ENCODE measurements around the gene LMLN. TPM values are rescaled to one million over a fixed set of nuclear protein-coding genes. Genes with fewer than 3 reads are reported as not detected.

Gene LMLN
- polyA plus RNA-seq, 2 of the 4 experiments (the other 2 are of a cell fraction): 2.4 to 5.6 TPM

- no peak for DNase-seq (ENCODE audit: low read depth in 1 of 2, low spot score in 1 of 2)
- ChIA-PET CTCF (no interaction called here), POLR2A (no interaction called here)
- WGBS (ENCODE audit: missing lambda C conversion rate): 77% methylated on average over 4 of the region's 4 CpGs
- Histone ChIP-seq H3K27ac (no peak overlapping the region), H3K9me3 (no peaks in the 10 kb centered on the region), H3K4me2 (no peak overlapping the region), H3K4me1 (no peaks in the 10 kb centered on the region), H3K4me3 (no peak overlapping the region)
- no peak for ATAC-seq
- TF ChIP-seq ZFP36 (IDR thresholded peaks at IDR 0.05; ENCODE audit: borderline replicate concordance, partially characterized antibody) (no peak), NFE2L2 (conservative IDR thresholded peaks at IDR 0.05; ENCODE audit: low read length) (no peak), HEYL (CRISPR knock-in tag; IDR thresholded peaks at IDR 0.05) (no peak), BHLHE40 (IDR thresholded peaks at IDR 0.05; ENCODE audit: low read depth, low read length) (no peak), KDM1A (IDR thresholded peaks at IDR 0.05; ENCODE audit: low read depth) (no peak), MAZ (IDR thresholded peaks at IDR 0.05; ENCODE audit: borderline replicate concordance, low read depth, low read length) (no peak), MAFK (IDR thresholded peaks at IDR 0.05; ENCODE audit: partially characterized antibody) (no peak), RNF2 (IDR thresholded peaks at IDR 0.05; ENCODE audit: borderline replicate concordance, low read depth) (no peak), ZSCAN20 (CRISPR knock-in tag; IDR thresholded peaks at IDR 0.05) (no peak), EP300 (IDR thresholded peaks at IDR 0.05) (no peak), ELK1 (IDR thresholded peaks at IDR 0.05; ENCODE audit: low read depth, low read length) (no peak), ATOH8 (CRISPR knock-in tag; IDR thresholded peaks at IDR 0.05; ENCODE audit: low read depth) (no peak), NPAS2 (CRISPR knock-in tag; IDR thresholded peaks at IDR 0.05; ENCODE audit: borderline replicate concordance) (no peak)
- TF ChIP-seq, protein P1, sequence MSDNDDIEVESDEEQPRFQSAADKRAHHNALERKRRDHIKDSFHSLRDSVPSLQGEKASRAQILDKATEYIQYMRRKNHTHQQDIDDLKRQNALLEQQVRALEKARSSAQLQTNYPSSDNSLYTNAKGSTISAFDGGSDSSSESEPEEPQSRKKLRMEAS (IDR thresholded peaks at IDR 0.05): no peak
- FAIRE-seq: no peak
These were observed 29.6 kb downstream of the LMLN start for GRCh38 chr3:197989651-197990050.

- Histone ChIP-seq H3K9me3 (no peaks in the 10 kb centered on the region), H3K4me2 (no peak overlapping the region), H3K27ac (no peak overlapping the region), H3K4me1 (no peaks in the 10 kb centered on the region), H3K4me3 (no peak overlapping the region)
- WGBS (ENCODE audit: missing lambda C conversion rate): 92% methylated on average over 1 of the region's 1 CpG
- TF ChIP-seq SMC3 (IDR thresholded peaks at IDR 0.05): no peak
- no peak for TF ChIP-seq RFX5 (IDR thresholded peaks at IDR 0.05)
- TF ChIP-seq, protein P2, sequence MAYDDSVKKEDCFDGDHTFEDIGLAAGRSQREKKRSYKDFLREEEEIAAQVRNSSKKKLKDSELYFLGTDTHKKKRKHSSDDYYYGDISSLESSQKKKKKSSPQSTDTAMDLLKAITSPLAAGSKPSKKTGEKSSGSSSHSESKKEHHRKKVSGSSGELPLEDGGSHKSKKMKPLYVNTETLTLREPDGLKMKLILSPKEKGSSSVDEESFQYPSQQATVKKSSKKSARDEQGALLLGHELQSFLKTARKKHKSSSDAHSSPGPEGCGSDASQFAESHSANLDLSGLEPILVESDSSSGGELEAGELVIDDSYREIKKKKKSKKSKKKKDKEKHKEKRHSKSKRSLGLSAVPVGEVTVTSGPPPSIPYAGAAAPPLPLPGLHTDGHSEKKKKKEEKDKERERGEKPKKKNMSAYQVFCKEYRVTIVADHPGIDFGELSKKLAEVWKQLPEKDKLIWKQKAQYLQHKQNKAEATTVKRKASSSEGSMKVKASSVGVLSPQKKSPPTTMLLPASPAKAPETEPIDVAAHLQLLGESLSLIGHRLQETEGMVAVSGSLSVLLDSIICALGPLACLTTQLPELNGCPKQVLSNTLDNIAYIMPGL (CRISPR knock-in tag; IDR thresholded peaks at IDR 0.05; ENCODE audit: borderline replicate concordance): no peak
- no peak for TF ChIP-seq USF2 (IDR thresholded peaks at IDR 0.05)
- no peak for TF ChIP-seq EHF (CRISPR knock-in tag; IDR thresholded peaks at IDR 0.05)
- TF ChIP-seq RAD21 (conservative IDR thresholded peaks at IDR 0.05 in 1 of 2, IDR thresholded peaks at IDR 0.05 in 1 of 2): no peak
- no peak for TF ChIP-seq NFE2L2 (conservative IDR thresholded peaks at IDR 0.05; ENCODE audit: low read length)
- TF ChIP-seq POLR2AphosphoS2 (conservative IDR thresholded peaks at IDR 0.05; ENCODE audit: low read length): no peak
- no peak for TF ChIP-seq ZNF302 (CRISPR knock-in tag; IDR thresholded peaks at IDR 0.05)
- no peak for ATAC-seq
- POLR2A ChIA-PET: no interaction called here
- FAIRE-seq: no peak
- CTCF ChIA-PET: no interaction called here
- DNase-seq (ENCODE audit: low read depth in 1 of 2, low spot score in 1 of 2): no peak
These were observed 34.7 kb downstream of the LMLN start for GRCh38 chr3:197994736-197995135.

Data from A549 (cell line).